GM10847 (cell line): Measurements from ENCODE around the gene CMIP.

Experiments used
- POLR2A ChIP-seq: IDR thresholded peaks from 2 replicates; pipeline ENCODE4 v1.6.1; 2011; ENCODE audit not compliant: insufficient read length; ENCODE audit errors: extremely low read depth

CMIP gene

DNA sequence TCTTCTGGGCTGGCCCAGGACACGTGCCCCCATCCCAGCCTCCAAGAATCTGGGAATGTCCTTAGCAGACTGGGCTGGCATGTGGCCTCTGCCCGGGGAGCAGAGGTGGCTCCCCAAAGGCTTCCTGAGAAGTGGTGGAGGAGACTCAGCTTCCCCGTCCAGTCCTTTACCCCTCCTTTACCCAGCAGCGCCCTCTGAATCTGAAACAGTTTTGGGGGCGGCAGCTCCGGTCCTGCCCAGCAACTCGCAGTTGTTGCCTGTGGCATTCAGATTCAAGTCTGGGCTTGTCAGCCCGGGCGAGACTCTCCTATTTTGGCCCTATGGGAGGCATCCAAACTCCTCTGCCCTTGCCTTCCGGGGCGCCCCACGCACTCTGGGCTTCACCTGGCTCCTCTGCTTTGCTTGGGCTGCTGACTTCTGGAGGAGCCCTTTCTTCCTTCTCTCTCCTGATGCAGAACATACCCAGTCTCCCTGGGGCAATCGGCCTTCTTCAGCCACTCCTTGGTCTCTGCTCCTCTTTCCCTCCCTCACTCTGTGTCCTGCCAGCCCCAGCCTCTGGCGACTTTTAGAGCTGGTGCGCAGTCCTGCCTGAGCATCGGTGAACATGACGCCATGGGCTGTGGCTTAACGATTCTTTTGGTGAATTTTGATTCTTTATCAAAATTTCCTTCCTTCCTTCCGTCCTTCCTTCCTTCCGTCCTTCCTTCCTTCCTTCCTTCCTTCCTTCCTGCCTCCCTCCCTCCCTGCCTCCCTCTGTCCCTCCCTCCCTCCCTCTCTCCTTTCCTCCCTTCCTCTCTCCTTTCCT lies 55.2 kb downstream of the CMIP start:
- no peak for TF ChIP-seq POLR2A

DNA sequence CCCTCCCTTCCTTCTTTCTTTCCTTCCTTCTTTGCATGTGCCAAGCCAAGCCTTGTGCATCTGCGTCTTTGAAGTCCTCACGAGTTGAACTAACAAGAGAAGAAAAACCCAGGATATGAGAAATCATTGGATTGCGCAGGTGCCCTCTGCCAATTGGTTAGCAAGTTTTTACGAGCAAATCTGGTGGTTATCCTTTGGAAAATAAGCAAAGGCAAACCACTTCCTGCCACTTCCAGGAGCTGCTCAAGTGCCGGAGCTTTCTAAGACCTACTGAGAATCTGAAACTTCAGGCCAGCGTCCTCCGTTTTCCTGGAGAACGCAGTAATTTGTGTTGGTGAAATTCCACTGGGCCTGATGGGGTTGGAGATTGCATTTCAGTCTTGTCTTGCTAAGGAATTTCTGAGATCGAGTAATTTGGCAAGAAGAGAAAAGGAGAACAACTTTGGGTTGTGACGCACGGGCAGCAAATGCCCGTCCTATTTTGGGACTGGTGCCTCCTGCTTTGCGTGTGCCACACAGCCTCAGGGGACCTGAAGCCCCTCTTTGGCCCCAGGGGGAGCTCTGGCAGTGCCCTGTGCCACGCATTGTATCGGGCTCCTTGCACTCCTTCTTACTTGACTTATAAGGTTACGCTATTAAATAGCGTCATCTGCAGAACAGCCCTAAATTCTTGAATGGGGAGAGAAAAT lies 56.4 kb downstream of the CMIP start:
- TF ChIP-seq POLR2A, result no peak

DNA sequence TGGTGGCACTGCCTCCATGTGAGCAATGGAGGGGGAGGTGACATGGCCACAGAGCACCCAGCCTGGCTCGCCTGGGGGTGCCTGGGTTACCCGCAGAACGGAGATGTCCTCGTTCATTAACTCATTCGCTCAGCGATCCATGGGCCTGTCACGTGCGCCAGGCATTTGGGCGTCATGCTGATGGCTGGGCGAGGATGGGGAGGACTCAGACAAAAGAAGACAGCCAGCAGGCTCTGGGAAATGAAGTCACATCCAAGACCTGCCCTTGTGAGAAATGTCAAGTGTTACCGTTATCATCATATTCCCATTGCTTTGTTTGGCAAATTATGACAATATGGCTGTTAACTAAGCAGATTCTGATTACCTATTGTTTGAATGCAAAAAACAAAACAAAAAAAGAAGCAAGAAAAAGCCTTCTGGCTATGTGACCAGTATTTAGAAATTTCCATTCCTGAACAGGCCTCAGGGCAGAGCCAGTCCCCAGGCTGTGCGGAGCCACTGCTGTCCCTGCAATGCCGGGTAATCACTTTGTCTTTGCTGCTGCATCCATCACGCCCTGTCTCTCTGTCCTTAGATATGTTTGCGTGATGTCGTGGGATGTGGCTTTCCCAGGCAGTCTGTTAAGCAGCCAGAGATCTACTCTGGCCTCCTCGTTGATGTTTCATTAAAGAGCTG lies 57.9 kb downstream of the CMIP start:
- no peak for TF ChIP-seq POLR2A

DNA sequence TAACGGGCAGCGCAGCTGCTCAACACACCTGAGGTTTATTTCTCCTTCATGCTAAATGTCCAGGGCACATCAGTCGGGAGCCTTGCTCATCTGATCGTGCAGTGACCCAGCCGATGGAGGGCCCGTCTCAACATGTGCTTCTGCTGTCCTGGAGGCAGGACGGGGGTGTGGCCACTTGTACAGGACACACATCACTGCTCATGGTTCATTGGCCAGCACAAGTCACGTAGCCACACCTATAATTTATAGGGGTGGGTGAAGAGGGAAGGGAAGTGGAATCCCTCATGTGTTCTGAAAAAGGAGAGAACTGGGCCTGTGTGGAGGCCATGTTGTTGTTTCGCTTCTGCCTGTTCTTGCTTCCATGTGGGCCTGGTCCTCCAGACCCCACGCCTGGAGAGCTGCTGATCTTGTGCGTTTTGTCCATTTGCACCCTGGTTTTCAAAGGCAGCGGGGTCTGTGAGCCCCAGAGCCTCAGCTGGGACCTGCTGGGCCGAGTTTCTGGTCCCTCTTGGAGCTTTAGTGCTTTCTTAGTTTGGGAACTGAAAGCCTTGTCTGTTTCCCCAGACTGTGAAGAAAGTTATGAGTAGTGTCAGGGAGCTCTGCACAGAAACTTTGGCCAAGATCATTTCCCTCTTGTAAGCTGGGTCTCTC lies 60.5 kb downstream of the CMIP start:
- TF ChIP-seq POLR2A, result no peak

DNA sequence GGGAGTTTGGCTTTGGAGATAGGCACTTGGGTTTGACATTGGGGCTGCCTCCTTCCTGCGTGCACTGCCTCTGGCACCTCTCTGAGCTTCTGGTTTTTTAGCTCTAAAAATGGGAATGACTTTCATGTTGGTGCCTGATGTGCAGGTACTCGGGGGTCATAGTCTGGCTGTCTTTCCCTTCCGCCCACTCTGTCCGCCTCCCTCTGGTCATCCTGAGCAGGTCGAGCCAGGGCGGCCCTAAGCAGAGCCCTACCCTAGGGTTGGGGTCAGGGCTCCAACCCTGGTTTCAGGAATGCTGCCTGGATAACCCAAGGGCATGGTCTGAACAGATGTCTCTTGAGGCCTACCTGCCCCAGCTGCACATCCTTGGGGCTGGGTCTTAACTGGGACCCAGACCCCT lies 64.8 kb downstream of the CMIP start:
- TF ChIP-seq POLR2A, result no peak

DNA sequence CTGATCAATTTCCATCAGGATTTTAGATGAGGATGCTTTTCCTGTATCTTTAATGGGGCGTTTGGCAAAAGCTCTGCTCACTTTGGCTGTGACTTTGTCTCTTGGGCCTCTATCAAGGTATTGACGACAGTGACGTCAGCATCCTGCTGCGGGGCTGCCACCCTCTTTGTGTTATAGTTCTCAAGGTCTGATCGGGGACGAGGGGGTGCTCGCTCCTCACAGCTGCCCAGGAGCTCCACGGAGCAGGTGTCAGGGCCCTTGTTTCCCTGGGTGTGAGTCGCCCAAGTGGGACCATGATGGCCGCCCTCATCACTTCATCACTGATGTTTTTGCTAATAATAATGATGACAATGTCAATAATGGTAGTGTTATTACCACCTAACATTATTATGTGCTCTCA lies 65.4 kb downstream of the CMIP start:
- TF ChIP-seq POLR2A, result no peak

DNA sequence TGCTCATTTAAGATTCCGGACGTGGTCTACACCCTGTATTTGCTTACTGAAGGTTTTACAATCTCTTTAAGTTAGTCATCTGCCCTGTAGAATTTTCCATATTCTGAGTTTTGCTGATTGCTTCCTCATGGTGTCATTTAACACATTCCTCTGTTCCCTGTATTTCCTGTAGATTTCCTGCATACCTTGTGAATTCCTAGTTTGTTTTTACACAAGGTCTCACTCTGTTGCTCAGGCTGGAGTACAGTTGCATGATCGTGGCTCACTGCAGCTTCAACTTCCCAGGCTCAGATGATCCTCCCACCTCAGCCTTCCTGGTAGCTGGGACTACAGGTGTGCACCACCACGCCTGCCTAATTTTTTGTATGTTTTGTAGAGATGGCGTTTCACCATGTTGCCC lies 66.8 kb downstream of the CMIP start:
- no peak for TF ChIP-seq POLR2A

DNA sequence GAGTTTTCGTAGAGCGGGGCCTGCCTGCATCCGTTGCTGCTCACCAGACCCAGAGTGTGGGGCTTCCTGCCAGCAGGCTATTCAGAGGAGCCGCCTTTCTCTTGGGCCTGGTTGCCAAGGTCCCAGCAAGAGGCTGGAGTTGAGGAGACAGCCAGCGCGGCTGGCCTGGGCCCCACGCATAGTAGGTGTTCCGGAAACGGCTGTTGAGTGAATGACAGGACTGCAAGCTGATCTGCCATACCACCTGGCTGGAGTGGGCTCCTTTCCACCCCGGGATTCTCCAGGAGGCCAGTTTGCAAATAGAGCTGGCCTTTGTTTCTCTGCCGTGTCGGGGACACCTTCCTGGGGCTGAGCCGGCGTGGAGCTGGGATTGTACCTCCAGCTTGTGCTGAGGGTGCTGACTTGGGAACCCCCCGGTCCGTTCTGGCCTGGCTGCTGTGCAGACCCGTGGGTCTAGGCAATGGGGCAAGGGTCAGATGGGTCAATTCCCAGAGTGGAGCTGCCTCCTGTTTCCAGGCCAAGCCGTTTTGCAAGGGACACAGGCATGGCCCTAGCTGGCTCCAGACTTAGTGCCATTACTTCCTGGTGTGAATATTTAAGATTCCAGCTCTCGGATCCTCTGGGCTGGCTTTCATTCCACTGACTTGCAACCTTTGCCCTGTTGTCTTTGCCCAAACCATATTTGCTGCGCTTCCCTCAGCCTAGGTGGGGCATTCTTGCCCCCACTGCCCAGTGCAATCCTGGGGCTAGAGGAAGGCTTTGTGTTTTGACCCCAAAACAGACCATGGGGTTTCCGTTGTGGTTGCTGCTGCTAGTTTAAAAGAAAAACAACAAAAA lies 68.8 kb downstream of the CMIP start:
- TF ChIP-seq POLR2A, result no peak

DNA sequence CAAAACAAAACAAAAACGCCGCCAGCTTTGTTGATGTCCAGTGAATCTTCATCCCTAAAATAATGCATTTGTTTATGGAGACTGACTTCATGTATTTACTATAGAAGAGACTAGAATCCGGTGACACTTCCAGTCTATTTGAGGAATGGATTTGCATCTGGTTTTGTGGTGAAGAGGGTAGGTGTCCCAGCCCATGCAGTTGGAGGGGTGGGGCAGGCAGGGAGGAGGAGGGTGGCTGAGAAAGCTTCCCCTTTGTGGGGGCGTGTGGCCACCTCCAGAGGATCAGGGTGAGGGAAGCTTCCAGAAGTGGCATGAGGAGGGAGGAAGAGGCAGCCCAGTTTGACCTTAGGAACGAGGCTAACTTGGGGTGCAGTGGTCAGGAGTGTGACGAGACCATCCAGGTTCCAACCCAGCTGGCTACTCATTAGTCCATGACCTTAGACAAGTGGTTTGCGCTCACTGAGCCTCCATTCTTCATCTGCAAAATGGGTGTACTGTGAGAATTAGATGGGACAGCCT lies 69.5 kb downstream of the CMIP start:
- no peak for TF ChIP-seq POLR2A

DNA sequence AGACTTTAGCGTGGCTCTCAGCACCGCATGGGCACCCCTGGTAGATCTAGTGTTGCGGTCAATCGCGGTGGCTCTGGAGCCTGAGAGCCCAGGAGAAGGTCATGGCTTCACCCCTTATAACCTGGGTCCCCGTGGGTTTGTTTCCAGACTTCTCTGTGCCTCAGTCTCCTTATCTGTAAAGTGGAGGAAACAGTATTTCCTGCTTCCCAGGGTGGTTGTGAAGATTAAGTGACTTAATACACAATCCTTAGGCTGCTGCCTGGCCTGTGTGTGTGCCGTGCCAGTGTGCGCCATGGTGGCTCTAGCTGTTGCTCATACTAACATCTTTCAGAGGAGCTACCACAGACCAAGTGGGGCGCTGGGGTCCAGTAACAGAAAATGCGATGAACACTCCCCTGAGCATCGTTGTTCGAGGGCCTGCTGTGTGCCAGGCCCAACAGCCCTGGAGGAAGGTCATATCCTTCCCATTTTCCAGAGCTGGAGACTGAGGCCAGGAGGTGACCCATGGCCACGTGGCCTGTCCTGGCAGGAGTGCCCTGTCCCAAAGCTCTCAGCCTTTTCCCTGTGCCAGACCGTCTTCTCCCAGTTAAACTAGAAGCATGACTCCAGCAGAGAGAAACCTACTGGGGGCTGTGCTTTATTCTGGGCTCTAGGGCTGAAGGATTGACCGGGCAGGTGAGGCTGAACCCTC lies 70.1 kb downstream of the CMIP start:
- no peak for TF ChIP-seq POLR2A

DNA sequence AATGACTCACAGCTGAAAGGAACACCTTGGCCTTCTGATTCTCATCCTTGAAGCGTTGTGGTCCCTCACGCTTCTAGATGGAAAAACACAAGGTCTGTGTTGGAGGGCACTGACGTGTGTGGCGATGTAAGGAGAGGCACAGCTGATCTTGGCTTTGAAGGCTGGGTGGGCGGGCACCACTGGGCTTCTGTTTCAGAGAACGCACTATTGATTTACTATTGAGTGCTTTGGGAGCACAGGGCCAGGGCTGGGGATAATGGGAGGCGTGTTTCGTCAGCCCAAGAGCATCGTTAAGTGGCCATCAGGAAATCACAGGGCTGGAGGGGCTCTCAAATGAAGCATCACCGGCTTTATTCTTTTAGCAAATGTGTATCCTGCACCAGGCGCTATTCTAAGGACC lies 70.7 kb downstream of the CMIP start:
- TF ChIP-seq POLR2A, result no peak

DNA sequence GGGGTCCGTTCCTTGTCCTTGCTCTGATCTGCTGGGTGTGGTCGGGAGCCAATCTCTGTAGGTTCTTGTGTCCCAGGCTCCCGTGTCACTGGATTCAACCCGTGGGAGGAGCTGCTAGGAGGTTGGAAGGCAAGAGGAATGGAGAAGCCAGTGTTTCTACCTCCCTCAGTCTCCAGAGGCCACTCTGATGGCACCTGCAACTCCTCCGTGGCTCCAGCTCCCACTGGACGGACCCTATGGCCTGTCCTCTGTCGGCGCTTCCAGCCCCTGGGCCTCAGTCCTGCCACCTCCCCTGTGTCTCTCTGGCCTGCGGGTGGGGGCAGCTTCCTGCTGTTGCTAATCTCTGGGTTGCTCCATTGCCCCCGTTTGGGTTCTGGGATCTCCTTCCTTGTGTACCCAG lies 71.1 kb downstream of the CMIP start:
- no peak for TF ChIP-seq POLR2A

DNA sequence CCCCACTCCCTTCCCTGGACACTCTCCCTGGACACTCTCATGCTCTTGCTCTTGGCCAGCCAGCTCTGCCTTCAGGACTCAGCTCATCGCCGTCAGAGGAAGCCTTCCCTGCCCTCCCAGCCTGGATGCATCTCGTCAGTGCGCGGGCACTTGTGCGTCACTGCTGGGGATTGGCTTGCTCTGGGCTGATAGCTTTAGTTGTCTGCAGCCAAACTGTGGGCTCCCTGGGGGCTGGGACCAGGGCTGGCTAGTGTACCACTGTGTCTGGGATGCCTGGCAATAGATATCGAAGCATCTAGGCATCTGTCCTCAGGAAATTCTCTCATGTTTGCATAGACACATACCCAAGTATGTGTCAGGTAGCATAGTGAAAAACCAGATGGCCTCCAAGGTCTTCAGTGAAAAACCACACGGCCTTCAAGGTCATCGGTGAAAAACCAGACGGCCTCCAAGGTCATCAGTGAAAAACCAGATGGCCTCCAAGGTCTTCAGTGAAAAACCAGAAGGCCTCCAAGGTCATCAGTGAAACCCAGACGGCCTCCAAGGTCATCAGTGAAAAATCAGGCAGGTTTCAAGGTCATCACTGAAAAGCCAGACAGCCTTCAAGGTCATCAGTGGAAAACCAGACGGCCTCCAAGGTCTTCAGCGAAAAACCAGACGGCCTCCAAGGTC lies 72.0 kb downstream of the CMIP start:
- no peak for TF ChIP-seq POLR2A

DNA sequence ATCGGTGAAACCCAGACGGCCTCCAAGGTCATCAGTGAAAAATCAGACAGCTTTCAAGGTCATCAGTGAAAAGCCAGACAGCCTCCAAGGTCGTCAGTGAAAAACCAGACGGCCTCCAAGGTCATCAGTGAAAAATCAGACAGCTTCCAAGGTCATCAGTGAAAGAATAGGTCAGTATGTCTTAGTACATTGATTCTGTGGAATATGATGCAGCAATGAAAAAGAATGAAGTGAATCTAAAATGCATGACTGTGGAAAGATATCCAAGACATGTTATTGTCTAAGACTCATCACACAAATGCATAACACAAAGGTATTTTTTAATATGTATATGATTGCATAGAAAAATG lies 72.5 kb downstream of the CMIP start:
- no peak for TF ChIP-seq POLR2A
